GM12891 (cell line): ENCODE results near the gene NRP2.

Experiments used
- DNase-seq: peaks from one replicate; pipeline ENCODE4 v3.0.0; 2011; ENCODE audit warnings: low spot score; ENCODE audit not compliant: insufficient read length
- FAIRE-seq: peaks from 2 replicates; lab custom pipeline; 2011; peaks lifted over from hg19 to GRCh38; lab: Jason Lieb, UNC
- PAX5 ChIP-seq: IDR thresholded peaks from 2 replicates; pipeline ENCODE4 v1.6.1; 2011; ENCODE audit warnings: low read length, moderate library complexity, mild to moderate bottlenecking; ENCODE audit not compliant: insufficient read depth, severe bottlenecking
- POLR2A ChIP-seq: IDR thresholded peaks from 2 replicates; pipeline ENCODE4 v1.6.1; 2011; ENCODE audit warnings: low read depth, low read length, control low read depth
- POLR2AphosphoS5 ChIP-seq: IDR thresholded peaks from 2 replicates; pipeline ENCODE4 v1.6.1; 2011; ENCODE audit warnings: low read depth, low read length, control low read depth
- POU2F2 ChIP-seq: IDR thresholded peaks from 2 replicates; pipeline ENCODE4 v1.6.1; 2011; ENCODE audit warnings: low read depth, mild to moderate bottlenecking, control low read depth, low read length, moderate library complexity
- SPI1 ChIP-seq: IDR thresholded peaks from 2 replicates; pipeline ENCODE4 v1.6.1; 2011; ENCODE audit warnings: low read depth, low read length, control low read depth
- TAF1 ChIP-seq: IDR thresholded peaks from 2 replicates; pipeline ENCODE4 v1.6.1; 2011; ENCODE audit warnings: low read depth, low read length, control low read depth

The NRP2 gene

DNA sequence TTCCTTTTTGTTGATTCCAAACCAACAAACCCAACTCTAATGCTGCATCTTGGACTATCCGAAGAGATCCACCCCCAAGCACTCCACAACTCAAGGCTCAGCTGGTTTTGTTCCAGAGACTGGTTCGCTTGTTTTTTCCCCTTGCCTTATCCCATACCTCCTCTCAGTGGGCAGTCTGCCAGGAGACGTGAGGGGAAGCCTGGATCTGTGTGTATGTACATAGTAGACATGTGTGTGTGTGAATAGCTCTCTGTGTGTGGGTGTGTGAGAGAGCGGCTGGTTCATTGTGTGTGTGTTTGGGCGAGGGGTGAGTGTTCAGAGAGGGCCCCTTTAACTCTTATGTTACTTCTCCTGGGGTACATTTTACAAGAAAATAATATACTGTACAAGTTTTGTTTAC, 94.4 kb downstream of the NRP2 start:
- DNase-seq (no peak), FAIRE-seq (no peak)
- TF ChIP-seq POLR2AphosphoS5 (no peak), SPI1 (no peak), POLR2A (no peak), TAF1 (no peak), PAX5 (no peak), POU2F2 (no peak)

DNA sequence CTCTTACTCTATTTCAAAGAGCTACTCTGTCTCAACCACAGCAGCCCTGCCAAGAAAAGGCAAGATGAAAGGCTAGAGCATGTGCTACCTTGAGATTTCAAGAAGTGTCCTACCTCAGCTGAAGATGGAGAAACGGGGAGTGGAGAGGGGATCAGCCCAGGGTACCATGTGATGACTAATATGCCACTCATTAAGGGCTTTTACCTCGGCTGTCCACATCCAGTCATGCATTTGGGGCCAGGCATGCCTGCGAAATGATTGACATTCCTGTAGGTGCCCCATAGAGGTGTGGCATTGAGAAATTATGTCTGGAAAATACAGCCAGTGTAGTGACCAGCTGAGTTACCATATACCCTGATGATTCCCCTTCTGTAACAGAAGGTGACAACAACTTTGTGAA, 96.1 kb downstream of the NRP2 start:
- FAIRE-seq = no peak

DNA sequence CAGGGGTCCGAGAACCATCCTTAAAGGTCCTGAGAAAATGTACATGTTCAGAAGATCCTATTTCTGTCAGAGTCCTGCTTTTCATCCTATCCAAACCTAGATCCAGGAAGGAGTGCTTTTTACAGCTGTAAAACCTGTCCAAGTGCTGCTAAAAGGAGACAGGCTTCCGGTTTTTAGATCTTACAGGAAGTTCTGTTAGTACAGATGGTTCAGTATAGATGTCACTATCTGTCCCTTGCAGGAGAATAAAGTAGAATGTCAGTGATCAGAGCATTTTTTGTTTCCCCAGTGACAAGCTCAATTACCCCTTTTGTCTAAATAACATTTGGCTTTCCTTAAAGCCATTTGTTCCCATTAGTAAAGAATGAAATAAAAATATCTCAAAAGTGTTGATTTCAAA, 98.3 kb downstream of the NRP2 start:
- no peak for TF ChIP-seq POLR2AphosphoS5
- TF ChIP-seq SPI1 = no peak
- no peak for TF ChIP-seq POLR2A
- DNase-seq (no peak), FAIRE-seq (no peak)

More for the DNA sequence above, 96.1 kb downstream of the NRP2 start:
- DNase-seq = no peak
- TF ChIP-seq POLR2AphosphoS5 (no peak), POU2F2 (no peak), SPI1 (no peak), TAF1 (no peak), PAX5 (no peak), POLR2A (no peak)

DNA sequence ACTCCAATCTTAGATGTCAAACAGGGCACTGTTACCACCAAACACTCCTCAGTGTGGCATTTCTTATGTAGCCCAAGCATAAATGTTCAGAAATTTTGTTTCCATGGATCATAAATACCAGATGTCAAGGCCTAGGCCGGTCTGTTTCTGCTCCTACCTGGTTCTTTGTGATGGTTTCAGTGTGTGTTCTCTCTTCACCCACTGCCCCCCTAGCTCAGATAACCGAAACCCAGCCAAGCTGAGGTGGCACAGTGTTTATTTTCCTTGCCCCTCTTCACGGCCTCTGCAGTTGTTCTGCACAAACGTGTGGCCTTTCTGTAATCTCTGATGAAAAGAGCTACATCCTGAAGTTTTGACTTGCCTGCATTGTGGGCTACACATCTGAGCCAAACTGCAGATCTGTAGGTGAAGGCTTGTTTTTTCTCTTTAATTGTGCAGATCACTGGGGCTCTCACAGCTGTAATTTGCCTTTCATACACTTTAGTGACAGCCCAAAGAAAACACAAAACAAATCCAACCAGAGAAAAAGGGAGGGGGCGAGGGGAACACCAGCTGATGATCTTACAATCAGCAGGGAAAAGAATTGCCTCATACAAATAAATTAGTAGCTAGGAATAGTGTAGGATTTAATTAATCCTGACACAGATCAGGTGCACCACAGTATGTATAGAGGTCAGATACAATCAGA, 99.1 kb downstream of the NRP2 start:
- FAIRE-seq = no peak
- no peak for TF ChIP-seq POU2F2
- no peak for TF ChIP-seq PAX5
- no peak for TF ChIP-seq POLR2AphosphoS5
- no peak for TF ChIP-seq SPI1
- TF ChIP-seq TAF1 = no peak
- no peak for TF ChIP-seq POLR2A
- DNase-seq = no peak

DNA sequence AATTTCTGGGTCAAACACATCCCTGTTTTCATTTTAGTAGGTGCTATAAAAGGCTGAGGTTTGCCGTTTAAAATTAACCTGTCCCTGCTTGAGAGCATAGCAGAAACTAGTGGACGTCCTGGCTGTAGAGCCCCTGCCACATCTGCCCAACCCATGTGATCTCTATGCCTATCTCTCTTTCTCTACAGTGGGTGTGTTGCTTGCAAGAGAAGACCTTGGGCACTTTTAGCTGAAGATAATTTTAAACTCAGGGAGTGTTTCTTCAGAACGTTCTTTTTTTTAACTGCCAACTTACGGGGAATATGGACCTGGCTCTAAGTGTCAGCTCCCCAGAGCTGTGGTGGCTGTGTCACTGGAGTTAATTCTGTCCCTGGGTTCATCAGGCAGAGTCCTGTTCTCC, 100.6 kb downstream of the NRP2 start:
- TF ChIP-seq POLR2AphosphoS5 (no peak), POU2F2 (no peak), SPI1 (no peak), PAX5 (no peak), TAF1 (no peak), POLR2A (no peak)
- FAIRE-seq = no peak
- no peak for DNase-seq

DNA sequence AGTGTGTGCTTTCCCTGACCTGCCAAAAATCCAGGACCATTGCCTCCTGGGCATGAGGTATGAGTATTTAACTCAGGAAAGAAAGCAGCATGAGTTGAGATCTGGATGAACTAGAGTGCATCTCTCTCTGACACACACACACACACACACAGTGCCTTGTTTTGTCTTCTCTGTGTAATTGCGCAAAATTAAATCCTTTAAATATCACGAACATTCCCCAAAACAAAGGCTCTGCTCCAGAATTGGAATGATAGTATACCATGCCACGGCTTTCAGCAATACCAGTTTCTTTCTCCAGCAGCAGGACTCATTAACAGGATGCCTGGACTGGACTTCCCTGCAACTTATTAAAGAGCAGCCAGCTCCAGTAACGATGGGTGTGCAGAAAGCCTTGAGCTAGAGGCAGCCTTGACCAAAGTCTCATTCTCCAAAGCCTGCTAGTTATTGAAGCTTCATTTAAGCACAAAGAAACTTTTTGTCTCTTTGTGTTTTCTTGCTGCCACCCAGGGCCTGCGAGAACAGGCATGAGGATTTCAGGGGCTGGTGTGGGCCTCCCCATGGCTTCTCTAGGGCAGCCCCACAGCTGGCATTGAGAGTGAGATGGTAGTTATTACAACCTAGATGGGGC, 101.7 kb downstream of the NRP2 start:
- FAIRE-seq (no peak), DNase-seq (no peak)
- no peak for TF ChIP-seq POLR2AphosphoS5
- no peak for TF ChIP-seq TAF1
- no peak for TF ChIP-seq PAX5
- no peak for TF ChIP-seq POLR2A
- no peak for TF ChIP-seq POU2F2
- no peak for TF ChIP-seq SPI1

DNA sequence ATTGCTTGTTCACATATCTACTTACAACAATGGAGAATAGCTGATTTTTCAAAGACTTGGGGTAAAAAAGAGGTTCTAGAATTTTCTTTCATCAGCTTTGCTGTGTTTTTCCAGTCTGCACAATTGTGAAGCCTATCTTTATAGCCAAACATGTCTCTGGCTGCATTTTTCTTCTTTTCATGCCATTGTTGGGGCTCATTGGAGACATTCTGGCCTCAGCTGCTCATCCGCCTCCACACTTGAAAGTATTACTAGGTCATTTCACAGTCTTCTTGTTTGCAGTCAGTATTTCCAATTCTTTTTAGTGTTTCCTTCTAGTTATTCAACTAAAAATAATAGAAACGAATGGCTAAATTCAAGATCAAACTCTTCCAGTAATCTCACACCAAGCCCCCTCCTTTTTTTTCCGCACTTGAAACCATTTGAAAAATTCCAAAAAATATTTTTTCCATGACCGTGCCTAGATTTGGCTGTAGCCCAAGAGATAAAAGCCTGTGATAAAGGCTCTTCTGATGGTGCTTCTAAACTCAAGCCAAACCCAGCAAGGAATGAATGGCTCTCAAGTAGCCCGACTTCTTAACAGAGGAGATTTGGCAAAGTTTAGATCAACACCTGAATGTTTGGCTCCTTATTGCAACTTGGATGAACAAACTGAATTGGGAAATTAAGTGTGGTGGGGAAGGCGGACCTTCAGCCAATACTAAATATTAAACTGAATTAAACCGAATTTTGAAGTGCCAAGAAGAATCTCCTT, 103.4 kb downstream of the NRP2 start:
- no peak for DNase-seq
- TF ChIP-seq SPI1 (no peak), POLR2AphosphoS5 (no peak), POLR2A (no peak), TAF1 (no peak), PAX5 (no peak), POU2F2 (no peak)
- no peak for FAIRE-seq

GRCh38 chr2:205786976-205787375, 104.7 kb downstream of the NRP2 start:
- no peak for FAIRE-seq
- TF ChIP-seq POLR2AphosphoS5 (no peak), SPI1 (no peak), PAX5 (no peak), POU2F2 (no peak), POLR2A (no peak), TAF1 (no peak)

GRCh38 chr2:205787761-205788160, 105.5 kb downstream of the NRP2 start:
- DNase-seq = no peak
- TF ChIP-seq POLR2A (no peak), SPI1 (no peak), POLR2AphosphoS5 (no peak), PAX5 (no peak), TAF1 (no peak), POU2F2 (no peak)
- FAIRE-seq = no peak

More at GRCh38 chr2:205786976-205787375, 104.7 kb downstream of the NRP2 start:
- no peak for DNase-seq

DNA sequence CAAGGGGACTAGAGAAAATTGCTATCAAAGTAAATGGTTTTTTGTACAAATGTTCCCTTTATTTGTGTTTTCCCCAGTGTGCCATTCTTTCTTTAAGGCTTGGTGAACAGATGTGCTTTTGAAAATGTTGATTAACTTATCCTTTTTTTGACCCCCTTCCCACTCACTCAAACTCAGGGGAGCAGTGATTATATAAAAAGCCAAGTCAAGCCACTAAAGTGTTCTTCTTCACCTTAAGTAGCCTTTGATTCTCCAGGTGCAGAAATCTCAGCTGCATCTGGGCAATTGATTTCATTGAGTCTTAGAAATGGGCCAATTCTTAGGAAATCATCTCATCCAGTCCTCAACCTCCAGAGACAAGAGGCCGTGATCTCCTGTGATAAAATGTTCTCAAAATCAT, 107.6 kb downstream of the NRP2 start:
- DNase-seq = no peak
- FAIRE-seq = no peak
- TF ChIP-seq POU2F2 (no peak), TAF1 (no peak), SPI1 (no peak)
